MG63 (cell line): Measurements from ENCODE around the gene SNX30. TPM values are rescaled to one million over a fixed set of nuclear protein-coding genes. Genes with fewer than 3 reads are reported as not detected.
A peak's percentile ranks its signal among the peaks of the same experiment; 100 is the strongest.

Source experiments
- DNase-seq: peaks from one replicate; pipeline ENCODE4 v3.0.0-alpha.2; 2020
- H3K27me3 ChIP-seq: fragments of 250-450 bp; sonication (Bioruptor Pico); 2 replicates; pipeline ENCODE4 v1.5.1; 2020; ENCODE audit warnings: mild to moderate bottlenecking, moderate library complexity
- H3K36me3 ChIP-seq: fragments of 250-450 bp; sonication (Bioruptor Pico); 2 replicates; pipeline ENCODE4 v1.5.1; 2020; ENCODE audit warnings: mild to moderate bottlenecking, moderate library complexity
- H3K4me3 ChIP-seq: fragments of 250-450 bp; sonication (Bioruptor Pico); 2 replicates; pipeline ENCODE4 v1.5.1; 2020; ENCODE audit warnings: mild to moderate bottlenecking, moderate library complexity
- H3K9me3 ChIP-seq: fragments of 250-450 bp; sonication (Bioruptor Pico); 2 replicates; pipeline ENCODE4 v1.5.1; 2020; ENCODE audit warnings: mild to moderate bottlenecking, moderate library complexity
- total RNA-seq: library from RNA; depleted of rRNA; stranded (reverse); fragments of >200 nt; shearing (Covaris generic); gene quantifications from 2 replicates; pipeline ENCODE4 v1.2.3, GENCODE V29; 2014; ENCODE audit warnings: low replicate concordance

The SNX30 gene
- total RNA-seq, 1 experiment from 2014 or later, result 31.5 TPM

DNA sequence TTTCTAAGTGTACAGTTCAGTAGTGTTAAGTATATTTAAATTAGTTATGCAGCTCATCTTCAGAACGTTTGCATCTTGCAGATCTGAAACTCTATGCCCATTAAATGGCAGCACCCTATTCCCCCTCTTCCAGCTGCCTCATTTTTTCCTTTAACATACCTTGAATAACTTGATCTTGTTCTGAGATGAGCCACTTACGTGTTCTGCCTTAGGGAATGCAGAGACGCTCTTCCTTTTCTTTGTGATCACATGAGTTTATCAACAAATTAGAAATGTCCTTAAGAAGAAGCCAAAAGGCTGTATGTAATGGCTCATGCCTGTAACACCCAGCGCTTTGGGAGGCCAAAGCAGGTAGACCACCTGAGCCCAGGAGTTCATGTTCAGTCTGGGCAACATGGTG, 82.5 kb downstream of the SNX30 start:
- 0 out of 2 replicates have a peak, but pooled peaks cover 4% of the 10 kb centered on the region for H3K36me3 ChIP-seq
- H3K27me3 ChIP-seq, result no peaks in the 10 kb centered on the region
- H3K9me3 ChIP-seq, result no peaks in the 10 kb centered on the region
- H3K4me3 ChIP-seq, result no peak overlapping the region
- no peak for DNase-seq

DNA sequence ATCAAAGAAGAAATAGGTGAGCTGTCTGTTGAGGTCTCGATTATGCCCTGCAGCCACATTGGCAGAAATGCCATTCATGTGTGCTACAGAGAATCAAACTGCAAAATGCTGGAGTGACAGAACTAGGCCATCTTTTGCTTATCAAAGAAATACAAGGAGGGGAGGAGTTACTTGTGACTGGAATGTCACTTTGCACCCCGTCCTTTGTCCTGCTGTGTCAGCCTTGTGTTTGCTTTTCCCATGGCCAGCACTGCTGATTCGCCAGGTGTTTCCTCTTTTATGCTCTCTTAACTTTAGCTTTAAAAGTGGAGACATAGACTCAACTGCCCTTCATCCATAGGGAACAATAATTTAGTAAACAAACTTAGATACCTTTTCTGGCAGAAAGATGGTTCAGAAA, 85.8 kb downstream of the SNX30 start:
- Histone ChIP-seq H3K27me3 (no peaks in the 10 kb centered on the region), H3K4me3 (no peak overlapping the region), H3K9me3 (no peaks in the 10 kb centered on the region), H3K36me3 (peaks cover 7% of the 10 kb centered on the region; the same call in 1 of the 2 replicates)
- DNase-seq, result no peak

GRCh38 chr9:112838342-112838741, 87.8 kb downstream of the SNX30 start:
- Histone ChIP-seq H3K36me3 (peaks cover 3% of the 10 kb centered on the region; the same call in 1 of the 2 replicates), H3K4me3 (no peak overlapping the region), H3K27me3 (no peaks in the 10 kb centered on the region), H3K9me3 (no peaks in the 10 kb centered on the region)
- DNase-seq, result no peak

DNA sequence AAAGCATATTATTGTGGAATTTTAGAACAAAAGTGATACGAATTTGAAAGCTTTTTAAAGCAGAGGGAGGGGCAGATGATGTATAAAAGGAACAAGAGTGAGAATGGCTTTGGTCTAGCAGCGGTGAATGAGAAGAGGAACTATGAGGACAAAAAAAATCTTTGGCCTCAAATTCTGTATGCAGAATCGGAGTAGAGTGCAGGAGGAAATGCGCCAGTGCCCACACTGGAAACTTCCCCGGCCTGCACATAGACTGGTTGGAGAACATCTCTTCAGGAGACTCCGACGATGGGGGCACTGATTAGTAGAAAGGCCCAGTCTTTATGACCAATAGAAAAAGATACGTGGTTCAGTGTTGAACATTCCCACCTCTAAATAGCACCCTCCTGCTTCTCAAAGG, 88.8 kb downstream of the SNX30 start:
- DNase-seq, result no peak
- Histone ChIP-seq H3K27me3 (no peaks in the 10 kb centered on the region), H3K4me3 (no peak overlapping the region), H3K36me3 (peaks cover 3% of the 10 kb centered on the region; the same call in 1 of the 2 replicates), H3K9me3 (no peaks in the 10 kb centered on the region)

- Histone ChIP-seq H3K4me3 (no peak overlapping the region), H3K9me3 (no peaks in the 10 kb centered on the region), H3K36me3 (peaks cover 3% of the 10 kb centered on the region; the same call in 1 of the 2 replicates), H3K27me3 (no peaks in the 10 kb centered on the region)
- DNase-seq, result no peak
These were observed 90.7 kb downstream of the SNX30 start for GRCh38 chr9:112841261-112841660.

- H3K4me3 ChIP-seq, result no peak overlapping the region
- no peak for DNase-seq
- H3K9me3 ChIP-seq, result no peaks in the 10 kb centered on the region
- peaks cover 3% of the 10 kb centered on the region; the same call in 1 of the 2 replicates for H3K36me3 ChIP-seq
- no peaks in the 10 kb centered on the region for H3K27me3 ChIP-seq
These were observed 92.0 kb downstream of the SNX30 start for GRCh38 chr9:112842555-112842954.

- H3K9me3 ChIP-seq, result no peaks in the 10 kb centered on the region
- no peaks in the 10 kb centered on the region for H3K27me3 ChIP-seq
- peaks cover 1% of the 10 kb centered on the region; the same call in 1 of the 2 replicates for H3K36me3 ChIP-seq
- no peak overlapping the region for H3K4me3 ChIP-seq
- DNase-seq, result peak; percentile 65
These were observed 94.4 kb downstream of the SNX30 start for GRCh38 chr9:112844771-112845542.

DNA sequence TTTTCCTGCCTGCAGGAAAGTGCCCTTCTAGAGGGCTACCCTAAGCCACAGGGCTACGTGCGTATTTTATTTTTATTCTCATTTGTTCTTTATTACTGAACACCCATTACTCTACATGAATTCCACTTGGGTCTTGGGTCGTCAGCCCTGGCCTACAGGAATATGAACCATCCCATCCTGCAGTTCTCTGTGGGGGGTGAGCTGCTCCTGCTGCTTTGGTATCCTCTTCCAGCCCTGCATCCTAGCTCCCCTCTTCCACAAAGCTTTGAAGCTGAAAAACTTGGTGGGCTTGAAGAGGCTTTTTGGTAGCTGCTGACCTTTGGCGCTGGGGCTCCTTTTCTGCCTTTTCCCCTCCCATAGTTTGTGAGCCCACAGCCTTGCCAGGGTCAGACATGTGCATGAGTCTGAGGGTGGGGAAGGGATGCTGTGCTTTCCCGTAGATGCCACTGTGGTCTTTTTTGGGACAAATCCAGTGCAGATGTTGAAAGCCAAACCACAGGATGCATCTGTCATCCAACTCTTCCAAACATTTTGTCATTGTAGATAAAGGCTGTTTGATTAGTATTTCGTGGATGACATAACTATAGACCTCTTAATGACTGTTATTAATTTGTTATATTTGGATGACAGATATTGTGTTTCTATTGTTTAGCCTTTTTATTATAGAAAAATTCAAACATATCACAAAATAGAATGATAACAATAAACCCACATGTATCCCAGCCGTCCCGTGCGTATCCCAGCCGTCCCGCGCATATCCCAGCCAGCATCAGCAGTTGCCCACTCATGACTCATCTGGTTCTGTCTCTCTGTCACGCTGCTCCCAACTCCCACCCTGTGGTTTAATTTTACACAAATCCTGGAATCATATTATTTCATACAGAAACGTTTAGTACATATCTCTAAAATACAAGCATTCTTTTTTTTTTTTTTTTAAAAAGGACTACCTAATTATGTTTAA, 96.2 kb downstream of the SNX30 start:
- Histone ChIP-seq H3K36me3 (no peaks in the 10 kb centered on the region; the same call in 1 of the 2 replicates), H3K4me3 (no peak overlapping the region), H3K27me3 (no peaks in the 10 kb centered on the region), H3K9me3 (no peaks in the 10 kb centered on the region)
- DNase-seq, result peak; percentile 57

DNA sequence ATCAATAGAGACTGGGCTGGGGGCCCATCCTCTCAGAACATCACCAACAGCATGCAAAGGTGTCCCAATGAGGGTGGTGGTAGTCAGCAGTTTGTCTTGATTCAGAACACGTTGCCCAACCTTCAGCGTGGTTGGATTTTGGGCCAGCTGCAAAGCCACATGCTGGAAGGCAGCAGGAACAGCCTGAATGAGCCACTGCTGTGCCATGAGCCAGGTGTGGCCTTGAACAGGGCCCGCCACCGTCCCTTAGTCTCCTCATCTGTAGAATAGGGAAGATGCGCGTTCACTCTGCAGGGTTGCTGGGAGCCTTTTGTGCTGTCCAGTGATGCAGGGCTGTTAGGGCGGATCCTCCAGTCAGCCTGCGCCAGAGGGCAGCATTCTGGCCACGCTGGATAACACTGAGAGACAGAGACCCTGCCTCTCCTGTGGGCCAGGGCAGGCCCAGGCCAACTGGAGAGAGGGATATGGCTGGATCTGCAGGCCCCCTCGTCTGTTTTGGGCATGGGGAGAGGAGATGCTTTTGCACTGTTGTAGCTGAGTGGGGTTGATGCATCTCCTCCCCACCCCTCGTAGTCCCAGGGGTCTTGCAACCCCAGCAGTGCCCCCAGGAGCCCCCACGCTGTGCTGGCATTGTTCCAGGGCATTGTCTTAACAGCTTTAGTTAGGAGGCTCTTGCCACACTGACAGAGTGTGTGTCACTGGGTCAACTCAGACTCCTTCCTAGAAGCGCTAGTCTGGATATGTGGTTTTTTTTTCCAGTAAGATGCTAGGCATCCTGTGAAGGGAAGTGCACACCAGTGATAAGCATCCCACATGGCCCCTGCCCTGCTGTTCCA, 98.0 kb downstream of the SNX30 start:
- Histone ChIP-seq H3K9me3 (no peaks in the 10 kb centered on the region), H3K4me3 (no peak overlapping the region), H3K27me3 (no peaks in the 10 kb centered on the region), H3K36me3 (no peaks in the 10 kb centered on the region; the same call in 1 of the 2 replicates)
- DNase-seq, result no peak

GRCh38 chr9:112849363-112849922, 98.9 kb downstream of the SNX30 start:
- H3K4me3 ChIP-seq, result no peak overlapping the region
- H3K27me3 ChIP-seq, result no peaks in the 10 kb centered on the region
- no peaks in the 10 kb centered on the region; the same call in 1 of the 2 replicates for H3K36me3 ChIP-seq
- no peak for DNase-seq
- no peaks in the 10 kb centered on the region for H3K9me3 ChIP-seq

DNA sequence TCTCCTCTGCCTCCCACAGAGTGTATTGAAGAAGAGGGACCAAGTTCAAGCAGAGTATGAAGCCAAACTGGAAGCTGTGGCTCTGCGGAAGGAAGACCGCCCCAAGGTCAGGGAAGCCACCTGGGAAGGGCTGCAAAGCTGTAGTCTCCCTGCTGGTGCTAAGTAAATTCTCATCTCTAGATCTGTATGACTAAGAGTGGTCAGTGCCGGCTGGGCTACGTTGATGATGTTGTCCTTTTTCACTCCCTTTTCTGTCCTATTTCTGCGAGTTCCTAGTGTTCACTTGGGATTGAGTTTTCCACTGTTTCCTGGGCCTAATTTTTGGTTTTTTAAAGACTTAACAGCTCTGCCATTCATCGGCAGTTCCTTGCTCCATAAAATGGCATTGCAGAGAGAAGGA, 100.3 kb downstream of the SNX30 start:
- Histone ChIP-seq H3K9me3 (no peaks in the 10 kb centered on the region), H3K27me3 (no peaks in the 10 kb centered on the region), H3K36me3 (no peaks in the 10 kb centered on the region; the same call in 1 of the 2 replicates), H3K4me3 (no peak overlapping the region)
- DNase-seq, result no peak

- Histone ChIP-seq H3K36me3 (no peaks in the 10 kb centered on the region; the same call in 1 of the 2 replicates), H3K9me3 (no peaks in the 10 kb centered on the region), H3K4me3 (no peak overlapping the region), H3K27me3 (no peaks in the 10 kb centered on the region)
- DNase-seq, result no peak
These were observed 102.4 kb downstream of the SNX30 start for GRCh38 chr9:112852741-112853504.

GRCh38 chr9:112853882-112854585, 103.5 kb downstream of the SNX30 start:
- no peaks in the 10 kb centered on the region; the same call in 1 of the 2 replicates for H3K36me3 ChIP-seq
- no peaks in the 10 kb centered on the region for H3K9me3 ChIP-seq
- DNase-seq, result no peak
- no peaks in the 10 kb centered on the region for H3K27me3 ChIP-seq
- no peak overlapping the region for H3K4me3 ChIP-seq

GRCh38 chr9:112854657-112855056, 104.1 kb downstream of the SNX30 start:
- no peak for DNase-seq
- no peak overlapping the region for H3K4me3 ChIP-seq
- H3K36me3 ChIP-seq, result no peaks in the 10 kb centered on the region; the same call in 1 of the 2 replicates
- H3K27me3 ChIP-seq, result no peaks in the 10 kb centered on the region
- no peaks in the 10 kb centered on the region for H3K9me3 ChIP-seq

DNA sequence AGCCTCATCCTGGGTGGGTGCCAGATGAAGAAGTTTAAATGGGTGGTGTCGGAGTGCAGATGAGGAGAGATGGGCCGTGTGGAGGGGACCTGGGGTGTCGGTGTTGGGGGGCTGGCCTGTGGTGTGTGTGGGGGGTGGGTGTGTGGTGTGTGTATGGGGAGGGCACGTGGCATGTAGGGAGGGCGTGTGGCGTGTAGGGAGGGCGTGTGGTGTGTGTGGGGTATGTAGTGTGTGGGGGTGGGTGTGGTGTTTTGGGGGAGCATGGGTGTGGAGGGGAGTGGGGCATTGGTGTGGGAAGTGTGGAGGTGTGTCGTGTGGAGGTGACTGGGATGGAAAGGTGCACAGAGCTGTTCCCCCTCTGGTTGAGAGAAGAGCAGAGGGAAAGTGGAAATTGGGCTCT, 105.6 kb downstream of the SNX30 start:
- Histone ChIP-seq H3K36me3 (no peaks in the 10 kb centered on the region; the same call in 1 of the 2 replicates), H3K4me3 (no peak overlapping the region), H3K27me3 (no peaks in the 10 kb centered on the region), H3K9me3 (no peaks in the 10 kb centered on the region)
- DNase-seq, result no peak
